GM12878 (cell line): Measurements from ENCODE around the gene HYCC2. TPM values are rescaled to one million over a fixed set of nuclear protein-coding genes. Genes with fewer than 3 reads are reported as not detected.

ENCODE experiments used
- ATAC-seq: fragments of 200-7000 bp; cut with Tn5 transposase; 3 replicates; pipeline ENCODE4 v1.9.1; 2020; ENCODE audit warnings: mild to moderate bottlenecking, moderate library complexity
- BruUV-seq: library from RNA; stranded (reverse); fragments of 400-500 nt; replicated peaks from 2 replicates; lab custom pipeline; 2021; lab: Mats Ljungman, UMichigan
- CTCF ChIA-PET: fragments of 300-600 bp; sonication (Branson Sonifier 250); formaldehyde crosslinking; extraction: SDS; loops from one replicate; lab custom pipeline; 2021; ENCODE audit warnings: inconsistent platforms; lab: Yijun Ruan, JAX
- POLR2A ChIA-PET: fragments of 350-600 bp; formaldehyde crosslinking; extraction: SDS; loops from one replicate; lab custom pipeline; 2021; ENCODE audit warnings: inconsistent platforms; lab: Charles Lee
- RAD21 ChIA-PET: fragments of 300-600 bp; sonication (Branson Sonifier 250); formaldehyde crosslinking; loops from one replicate; lab custom pipeline; 2023; ENCODE audit warnings: antibody characterized with exemption; ENCODE audit not compliant: unreplicated experiment; lab: Charles Lee
- SMC1A ChIA-PET: fragments of 300-600 bp; sonication (Branson Sonifier 250); formaldehyde crosslinking; loops from one replicate; lab custom pipeline; 2023; ENCODE audit not compliant: unreplicated experiment, uncharacterized antibody; lab: Charles Lee
- DNase-seq: peaks from one replicate; pipeline ENCODE4 v3.0.0-alpha.2; 2011; ENCODE audit warnings: low read depth, low spot score
- FAIRE-seq: peaks from 3 replicates; lab custom pipeline; 2011; peaks lifted over from hg19 to GRCh38; lab: Jason Lieb, UNC
- H2AFZ ChIP-seq: 2 replicates; pipeline ENCODE4 v1.6.0; 2011; ENCODE audit warnings: low read depth, low read length, control low read depth; ENCODE audit not compliant: control insufficient read depth
- H3K27ac ChIP-seq: 2 replicates; pipeline ENCODE4 v1.5.1; 2011; ENCODE audit warnings: control low read depth; ENCODE audit not compliant: control insufficient read depth, insufficient read depth
- H3K27me3 ChIP-seq, 2 experiments: replicated peaks in 1 of 2; 2 replicates each; pipeline versions ENCODE4 v1.6.0 to v1.6.1; 2011; ENCODE audit warnings: low read length in 1 of 2; ENCODE audit not compliant: control insufficient read depth in 2 of 2, insufficient read depth in 2 of 2
- H3K36me3 ChIP-seq, 2 experiments: 2 replicates each; pipeline ENCODE4 v1.5.1; 2011; ENCODE audit warnings: low read length in 1 of 2; ENCODE audit not compliant: control insufficient read depth in 2 of 2, insufficient read depth in 2 of 2
- H3K4me1 ChIP-seq: 2 replicates; pipeline ENCODE4 v1.6.1; 2011; ENCODE audit warnings: mild to moderate bottlenecking, low read length, moderate library complexity, mixed read lengths; ENCODE audit not compliant: control insufficient read depth, insufficient read depth
- H3K4me2 ChIP-seq: 2 replicates; pipeline ENCODE4 v1.6.0; 2011; ENCODE audit warnings: control low read depth; ENCODE audit not compliant: control insufficient read depth, insufficient read depth
- H3K4me3 ChIP-seq: fragments of 200-600 bp; sonication (generic); 2 replicates; pipeline ENCODE4 v1.5.1; 2016
- H3K79me2 ChIP-seq: 2 replicates; pipeline ENCODE4 v1.6.0; 2011; ENCODE audit warnings: low read length; ENCODE audit not compliant: control insufficient read depth, insufficient read depth
- H3K9ac ChIP-seq: 2 replicates; pipeline ENCODE4 v1.8.0; 2011; ENCODE audit warnings: low read length, control low read depth, mixed read lengths; ENCODE audit not compliant: control insufficient read depth, insufficient read depth
- H3K9me3 ChIP-seq: replicated peaks from 3 replicates; pipeline ENCODE4 v1.5.1; 2011; ENCODE audit warnings: mild to moderate bottlenecking, low read length; ENCODE audit not compliant: control insufficient read depth, insufficient read depth
- H4K20me1 ChIP-seq: 2 replicates; pipeline ENCODE4 v1.6.0; 2011; ENCODE audit not compliant: control insufficient read depth, insufficient read depth
- IKZF2 ChIP-seq, 2 experiments: fragments of 450-650 bp; IDR thresholded peaks; 2 replicates each; pipeline ENCODE4 v1.6.1; 2017; ENCODE audit warnings: mild to moderate bottlenecking in 2 of 2, moderate library complexity in 2 of 2
- MAX ChIP-seq: IDR thresholded peaks from 2 replicates; pipeline ENCODE4 v1.6.1; 2012; ENCODE audit warnings: low read depth, low read length, improper control_type of control experiment
- MEF2A ChIP-seq: IDR thresholded peaks from 2 replicates; pipeline ENCODE4 v1.6.1; 2011; ENCODE audit warnings: low read depth, mild to moderate bottlenecking, low read length, moderate library complexity; ENCODE audit not compliant: insufficient read depth
- RELB ChIP-seq: fragments of 450-650 bp; IDR thresholded peaks from 2 replicates; pipeline ENCODE4 v1.6.1; 2017; ENCODE audit warnings: low read depth, mild to moderate bottlenecking, moderate library complexity
- YY1 ChIP-seq: IDR thresholded peaks from 2 replicates; pipeline ENCODE4 v1.6.1; 2011; ENCODE audit warnings: low read depth, mild to moderate bottlenecking, low read length
- WGBS: methylation state at CpG from one replicate; pipeline ENCODE4 v1.1.6; 2016; ENCODE audit warnings: low lambda C conversion rate; ENCODE audit not compliant: insufficient replicate concordance, insufficient coverage; ENCODE audit errors: missing lambda C conversion rate; 5-methylcytosine and 5-hydroxymethylcytosine counted together
- in situ Hi-C: fragments of 300-500 bp; cut with MboI; formaldehyde crosslinking; loops from 9 replicates; pipeline ENCODE4 v1.14.3; 2018; ENCODE audit warnings: mixed read lengths
- intact Hi-C: fragments of 100-400 bp; cut with micrococcal nuclease; formaldehyde crosslinking; loops from one replicate; pipeline ENCODE4 v1.14.2; 2022; ENCODE audit not compliant: unreplicated experiment
- polyA plus RNA-seq, 11 experiments: library from polyadenylated mRNA; depleted of rRNA in 4 of 11; unstranded in 6 of 11; stranded (reverse) in 5 of 11; fragments of >200 nt; fragmentation: Nextera tagmentation in 4 of 11; fragmentation: Illumina TruSeq in 1 of 11; extraction: Ambion mirVana in 4 of 11; extraction: Trizol in 1 of 11; gene quantifications; 1 replicate in 1 of 11; 2 replicates in 10 of 11; pipeline versions ENCODE4 v1.2.1 to v1.2.3, GENCODE V29; 2011 to 2016; ENCODE audit warnings: inconsistent platforms in 2 of 11, missing spikeins in 2 of 11, low read depth in 1 of 11
- total RNA-seq, 4 experiments: library from RNA; depleted of rRNA in 3 of 4; stranded (reverse); fragments of >200 nt in 3 of 4; fragmentation: Illumina TruSeq in 1 of 4; extraction: Trizol in 1 of 4; gene quantifications; 2 replicates each; pipeline versions ENCODE4 v1.2.1 to v1.2.3, GENCODE V29; 2013 to 2021

Gene HYCC2
- total and polyA plus RNA-seq, 10 of the 15 experiments (the other 5 are each of a cell fraction or from before 2014, with no cell fraction given): 3.4 to 17.4 (median 8.0) TPM

DNA sequence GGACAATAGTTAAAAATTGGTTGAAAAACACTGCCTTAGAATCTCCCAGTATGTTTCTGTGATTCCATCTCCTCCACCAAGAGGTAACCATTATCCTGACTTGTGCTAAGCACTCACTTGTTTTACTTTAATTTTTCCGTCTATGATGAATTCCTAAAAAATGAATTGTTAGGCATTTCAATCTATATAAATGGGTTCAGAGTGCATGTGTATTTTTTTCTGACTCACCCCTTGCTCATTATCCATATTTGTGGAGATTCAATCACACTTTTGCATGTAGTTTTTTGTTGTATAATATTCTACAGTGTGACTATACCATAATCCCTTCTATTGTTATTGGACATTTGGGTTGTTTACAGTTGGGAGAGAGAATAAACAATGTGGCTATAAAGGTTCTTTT lies 1.6 kb upstream of the HYCC2 start (continued):
- TF ChIP-seq RELB (no peak), YY1 (no peak), MAX (no peak)

- in situ Hi-C loops: loop anchor here (5.0 kb wide), 2 partner anchors 105 to 165 kb away; no protein-coding TSS in a partner anchor
- SMC1A ChIA-PET: interaction anchor here (0.6 to 1.4 kb wide), 7 partner anchors 43 to 110 kb away, joined by 3 to 6 read pairs (median 3); partner anchors contain the start of genes CASP10 and CFLAR
- TF ChIP-seq MEF2A (no peak), IKZF2 (IDR thresholded peaks at IDR 0.05) (0 out of 4 replicates have a peak, but pooled peaks of 1 of the 2 experiments have one; percentile 1)
- TF ChIP-seq, all 136 proteins: peak for 1
- CTCF ChIA-PET: interaction anchor here (0.7 to 8.2 kb wide), 9 partner anchors 86 to 272 kb away, joined by 3 to 256 read pairs (median 6); partner anchors contain the start of genes NIF3L1 and ORC2
- intact Hi-C loops: loop anchor here (5.0 to 10.0 kb wide), 2 partner anchors 85 to 257 kb away; partner anchors contain the start of gene BZW1
- H3K4me3 ChIP-seq: peak overlapping the region; percentile 80
- no peaks in the 10 kb centered on the region for H3K36me3 ChIP-seq
- peaks cover 78% of the 10 kb centered on the region for H3K79me2 ChIP-seq
- ATAC-seq (peak; percentile 7), DNase-seq (no peak), FAIRE-seq (no peak)
- TSS peak; percentile 92 for BruUV-seq
- peaks cover 23% of the 10 kb centered on the region for H3K4me1 ChIP-seq
- POLR2A ChIA-PET: interaction anchor here (1.4 to 4.5 kb wide), 3 partner anchors 45 to 208 kb away, joined by 3 to 20 read pairs (median 3); partner anchors contain the start of gene CLK1
- H2AFZ ChIP-seq: peak overlapping the region; percentile 99
- no peaks in the 10 kb centered on the region for H3K27me3 ChIP-seq
- peak overlapping the region; percentile 92 for H3K27ac ChIP-seq
- RAD21 ChIA-PET: interaction anchor here (0.8 to 1.9 kb wide), 6 partner anchors 45 to 359 kb away, joined by 3 to 9 read pairs (median 4); partner anchors contain the start of gene CFLAR
- H3K9me3 ChIP-seq: no peaks in the 10 kb centered on the region
- peak overlapping the region; percentile 62 for H3K4me2 ChIP-seq
- under 1% methylated on average over 5 of the region's 5 CpGs for WGBS
- H3K9ac ChIP-seq: peak overlapping the region; percentile 84
- H4K20me1 ChIP-seq: no peaks in the 10 kb centered on the region
Measured at GRCh38 chr2:201072201-201072530, 695 bp upstream of the HYCC2 start.
